ENCODE data around the gene TBK1.

TBK1 gene

DNA sequence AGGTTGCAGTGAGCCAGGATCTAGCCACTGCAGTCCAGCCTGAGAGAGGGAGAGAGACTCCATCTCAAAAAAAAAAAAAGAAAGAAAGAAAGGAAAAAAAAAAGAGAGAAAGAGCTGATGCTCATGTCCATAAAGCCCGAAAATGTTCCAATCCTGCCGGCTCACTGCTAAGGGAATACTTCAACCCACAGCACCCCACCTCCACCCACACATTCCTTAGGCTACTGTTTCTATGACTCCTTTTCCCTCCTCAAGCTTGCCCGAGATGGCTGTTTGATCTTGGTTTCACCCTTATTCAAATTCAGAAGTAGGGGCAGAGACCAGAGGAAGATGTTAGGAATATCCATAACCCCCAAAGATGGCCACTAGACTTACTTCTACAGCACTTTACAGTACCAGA lies 98.8 kb downstream of the TBK1 start:
- no peak for DNase-seq

DNA sequence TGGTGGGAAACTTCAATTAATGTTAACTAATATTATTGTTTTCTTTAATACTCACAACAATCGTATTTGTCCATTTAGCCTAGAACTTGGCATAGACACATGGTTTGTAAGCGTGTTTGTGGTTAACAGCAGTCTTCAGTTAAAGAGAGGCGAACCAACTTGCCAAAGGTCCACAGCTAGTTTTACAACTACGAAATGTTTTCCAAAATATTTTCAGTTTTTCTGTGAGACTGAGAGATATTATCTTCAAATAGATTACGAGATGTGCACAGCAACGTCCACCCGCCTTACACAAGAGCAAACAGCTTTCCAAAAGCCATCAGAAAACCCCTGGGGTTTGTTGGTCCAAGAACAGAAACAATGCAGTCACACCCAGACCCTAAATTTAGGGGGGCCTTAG lies 99.8 kb downstream of the TBK1 start:
- no peak for DNase-seq
